Measurements from ENCODE around the gene CYFIP2.

DNA sequence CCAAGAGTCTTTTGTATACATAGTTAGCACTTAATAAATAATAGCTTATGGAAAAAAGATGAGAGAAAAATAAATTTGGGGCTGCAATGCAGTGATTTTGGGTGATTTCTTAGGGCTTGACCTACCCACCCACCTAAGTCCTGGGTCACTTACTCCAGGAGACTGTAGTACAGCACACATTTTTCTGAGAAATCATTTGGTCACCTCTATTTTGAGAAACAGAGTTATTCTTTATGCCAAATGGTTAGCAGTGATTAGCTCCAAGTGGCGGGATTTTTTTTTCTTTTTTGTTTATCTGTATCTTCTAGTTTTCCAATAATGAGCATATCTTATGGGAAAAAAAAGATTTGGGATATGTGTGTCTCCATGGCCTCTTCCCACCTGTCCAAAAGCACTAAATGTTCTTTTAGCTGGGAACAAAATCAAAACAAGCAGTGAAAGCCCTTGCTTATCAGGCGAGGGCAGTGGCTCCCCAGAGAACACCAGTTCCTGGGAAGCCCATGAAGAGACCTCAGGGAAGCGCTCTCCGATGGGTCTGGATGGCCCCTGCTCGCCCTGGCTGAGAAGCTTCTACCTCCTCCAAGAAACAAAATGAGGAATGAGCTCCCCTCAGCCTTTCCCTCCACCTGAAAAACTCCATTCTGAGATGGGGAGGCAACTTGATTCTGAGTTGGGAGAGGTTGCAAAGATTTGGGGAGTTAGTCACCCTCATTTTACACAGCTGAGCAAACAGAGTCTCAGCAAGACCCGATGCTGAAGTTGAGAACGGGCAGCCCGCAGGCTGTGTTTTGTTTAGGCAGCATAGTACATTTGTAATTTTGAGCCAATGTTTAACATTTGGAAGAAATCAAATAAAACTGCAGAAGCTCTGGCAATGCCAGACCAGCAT lies 69.9 kb downstream of the CYFIP2 start:
- TF ChIP-seq FOXM1 (IDR thresholded peaks at IDR 0.05; ENCODE audit: borderline replicate concordance) (no peak), SP1 (IDR thresholded peaks at IDR 0.05) (no peak), CTBP1 (IDR thresholded peaks at IDR 0.05; ENCODE audit: borderline replicate concordance) (no peak), ARNT (IDR thresholded peaks at IDR 0.05) (no peak), TARDBP (IDR thresholded peaks at IDR 0.05) (no peak), BHLHE40 (IDR thresholded peaks at IDR 0.05; ENCODE audit: borderline replicate concordance) (no peak), SUZ12 (IDR thresholded peaks at IDR 0.05) (no peak), ZNF384 (IDR thresholded peaks at IDR 0.05) (no peak)
- TF ChIP-seq, protein P1, sequence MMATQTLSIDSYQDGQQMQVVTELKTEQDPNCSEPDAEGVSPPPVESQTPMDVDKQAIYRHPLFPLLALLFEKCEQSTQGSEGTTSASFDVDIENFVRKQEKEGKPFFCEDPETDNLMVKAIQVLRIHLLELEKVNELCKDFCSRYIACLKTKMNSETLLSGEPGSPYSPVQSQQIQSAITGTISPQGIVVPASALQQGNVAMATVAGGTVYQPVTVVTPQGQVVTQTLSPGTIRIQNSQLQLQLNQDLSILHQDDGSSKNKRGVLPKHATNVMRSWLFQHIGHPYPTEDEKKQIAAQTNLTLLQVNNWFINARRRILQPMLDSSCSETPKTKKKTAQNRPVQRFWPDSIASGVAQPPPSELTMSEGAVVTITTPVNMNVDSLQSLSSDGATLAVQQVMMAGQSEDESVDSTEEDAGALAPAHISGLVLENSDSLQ (IDR thresholded peaks at IDR 0.05), result no peak

Data from HEK293T (cell line).